Astrocyte (in vitro differentiated cells and primary cell): ENCODE measurements around the gene RXFP2. TPM values are rescaled to one million over a fixed set of nuclear protein-coding genes. Genes with fewer than 3 reads are reported as not detected.
A peak's percentile ranks its signal among the peaks of the same experiment; 100 is the strongest.

Experiments
- DNase-seq: peaks from one replicate; pipeline ENCODE4 v3.0.0-alpha.2; 2010; ENCODE audit warnings: low read depth
- FAIRE-seq: peaks from 2 replicates; lab custom pipeline; 2011; peaks lifted over from hg19 to GRCh38; lab: Jason Lieb, UNC
- H2AFZ ChIP-seq: 2 replicates; pipeline ENCODE4 v1.6.0; 2012; ENCODE audit warnings: low read depth, low read length, inconsistent platforms
- H3K27ac ChIP-seq: 2 replicates; pipeline ENCODE4 v1.5.1; 2011; ENCODE audit warnings: low read depth, low read length, inconsistent platforms
- H3K27me3 ChIP-seq: 2 replicates; pipeline ENCODE4 v1.6.0; 2011; ENCODE audit warnings: low read length, inconsistent platforms; ENCODE audit not compliant: insufficient read depth
- H3K36me3 ChIP-seq: 2 replicates; pipeline ENCODE4 v1.5.1; 2011; ENCODE audit warnings: low read length, inconsistent platforms; ENCODE audit not compliant: insufficient read depth
- H3K4me1 ChIP-seq: 2 replicates; pipeline ENCODE4 v1.5.1; 2011; ENCODE audit warnings: low read length, inconsistent platforms; ENCODE audit not compliant: insufficient read depth
- H3K4me2 ChIP-seq: 2 replicates; pipeline ENCODE4 v1.6.0; 2012; ENCODE audit warnings: low read length, inconsistent platforms
- H3K4me3 ChIP-seq: 2 replicates; pipeline ENCODE4 v1.5.1; 2011; ENCODE audit warnings: low read depth, mild to moderate bottlenecking, low read length, inconsistent platforms; ENCODE audit not compliant: insufficient read depth
- H3K79me2 ChIP-seq: 2 replicates; pipeline ENCODE4 v1.6.0; 2012; ENCODE audit warnings: mild to moderate bottlenecking, low read length, inconsistent platforms; ENCODE audit not compliant: insufficient read depth
- H3K9ac ChIP-seq: 2 replicates; pipeline ENCODE4 v1.6.0; 2012; ENCODE audit warnings: mild to moderate bottlenecking, low read length, inconsistent platforms
- H3K9me3 ChIP-seq: 2 replicates; pipeline ENCODE4 v1.5.1; 2012; ENCODE audit warnings: low read depth, mild to moderate bottlenecking, low read length, inconsistent platforms; ENCODE audit not compliant: insufficient read depth
- H4K20me1 ChIP-seq: 2 replicates; pipeline ENCODE4 v1.6.0; 2012; ENCODE audit warnings: low read length, inconsistent platforms; ENCODE audit not compliant: insufficient read depth
- H3K27ac Mint-ChIP-seq: one replicate; pipeline ENCODE4 v1.8.0; 2021; ENCODE audit warnings: mild to moderate bottlenecking, mixed read lengths; ENCODE audit not compliant: unreplicated experiment
- H3K27me3 Mint-ChIP-seq: one replicate; pipeline ENCODE4 v1.8.0; 2021; ENCODE audit warnings: low read depth, mixed read lengths; ENCODE audit not compliant: unreplicated experiment
- H3K36me3 Mint-ChIP-seq: one replicate; pipeline ENCODE4 v1.8.0; 2021; ENCODE audit warnings: low read depth, mixed read lengths; ENCODE audit not compliant: unreplicated experiment
- H3K4me1 Mint-ChIP-seq: one replicate; pipeline ENCODE4 v1.8.0; 2021; ENCODE audit warnings: low read depth, mixed read lengths; ENCODE audit not compliant: unreplicated experiment
- H3K4me3 Mint-ChIP-seq: one replicate; pipeline ENCODE4 v1.8.0; 2021; ENCODE audit warnings: mild to moderate bottlenecking, moderate library complexity, mixed read lengths; ENCODE audit not compliant: unreplicated experiment
- H3K9me3 Mint-ChIP-seq: one replicate; pipeline ENCODE4 v1.8.0; 2021; ENCODE audit warnings: mild to moderate bottlenecking, mixed read lengths; ENCODE audit not compliant: unreplicated experiment
- CTCF ChIP-seq: IDR thresholded peaks from 2 replicates; pipeline ENCODE4 v1.5.1; 2011; ENCODE audit warnings: low read depth, mild to moderate bottlenecking, inconsistent platforms, low read length, moderate library complexity; ENCODE audit not compliant: insufficient read depth
- EZH2 ChIP-seq: IDR thresholded peaks from 2 replicates; pipeline ENCODE4 v1.6.1; 2012; ENCODE audit warnings: mild to moderate bottlenecking, low read length, inconsistent platforms; ENCODE audit not compliant: insufficient read depth
- total RNA-seq: library from RNA; stranded (reverse); gene quantifications from 2 replicates; pipeline ENCODE4 v1.2.1, GENCODE V29; 2021

The RXFP2 gene
- total RNA-seq, 1 donor from 2014 or later = not detected

- DNase-seq (no peak), FAIRE-seq (no peak)
- H3K79me2 ChIP-seq = no peaks in the 10 kb centered on the region
- no peak overlapping the region for H3K4me3 Mint-ChIP-seq
- H3K4me2 ChIP-seq = peak overlapping the region; percentile 63
- no peaks in the 10 kb centered on the region for H3K9me3 ChIP-seq
- H3K27ac Mint-ChIP-seq = peak overlapping the region; percentile 28
- no peaks in the 10 kb centered on the region for H4K20me1 ChIP-seq
- H3K4me1 Mint-ChIP-seq = peaks cover 19% of the 10 kb centered on the region
- no peaks in the 10 kb centered on the region for H3K27me3 ChIP-seq
- no peaks in the 10 kb centered on the region for H3K27me3 Mint-ChIP-seq
- H3K9ac ChIP-seq = peak overlapping the region; percentile 50
- H3K9me3 Mint-ChIP-seq = no peaks in the 10 kb centered on the region
- peak overlapping the region; percentile 73 for H3K27ac ChIP-seq
- no peaks in the 10 kb centered on the region for H3K36me3 Mint-ChIP-seq
- H3K36me3 ChIP-seq = no peaks in the 10 kb centered on the region
- H3K4me1 ChIP-seq = peaks cover 41% of the 10 kb centered on the region
- TF ChIP-seq CTCF (no peak), EZH2 (no peak)
- no peak overlapping the region for H2AFZ ChIP-seq
- no peak overlapping the region for H3K4me3 ChIP-seq
Measured at GRCh38 chr13:31768351-31768750, 29.0 kb downstream of the RXFP2 start.

- H3K27ac ChIP-seq = no peak overlapping the region
- no peaks in the 10 kb centered on the region for H3K27me3 ChIP-seq
- no peaks in the 10 kb centered on the region for H3K9me3 ChIP-seq
- H4K20me1 ChIP-seq = no peaks in the 10 kb centered on the region
- H3K4me3 Mint-ChIP-seq = no peak overlapping the region
- H3K27ac Mint-ChIP-seq = no peak overlapping the region
- H3K36me3 ChIP-seq = no peaks in the 10 kb centered on the region
- H3K4me3 ChIP-seq = no peak overlapping the region
- H3K36me3 Mint-ChIP-seq = no peaks in the 10 kb centered on the region
- DNase-seq = no peak
- no peak for TF ChIP-seq CTCF
- no peak for TF ChIP-seq EZH2
- H3K4me1 ChIP-seq = peaks cover 46% of the 10 kb centered on the region
- no peak overlapping the region for H3K9ac ChIP-seq
- no peaks in the 10 kb centered on the region for H3K79me2 ChIP-seq
- peaks cover 17% of the 10 kb centered on the region for H3K4me1 Mint-ChIP-seq
- no peak for FAIRE-seq
- H3K4me2 ChIP-seq = no peak overlapping the region
- no peaks in the 10 kb centered on the region for H3K9me3 Mint-ChIP-seq
- no peaks in the 10 kb centered on the region for H3K27me3 Mint-ChIP-seq
- no peak overlapping the region for H2AFZ ChIP-seq
Measured at GRCh38 chr13:31769575-31769974, 30.2 kb downstream of the RXFP2 start.

- H3K4me3 ChIP-seq = no peak overlapping the region
- H3K4me3 Mint-ChIP-seq = no peak overlapping the region
- no peak overlapping the region for H2AFZ ChIP-seq
- peaks cover 4% of the 10 kb centered on the region for H3K27me3 Mint-ChIP-seq
- TF ChIP-seq EZH2 = no peak
- no peak for TF ChIP-seq CTCF
- DNase-seq (no peak), FAIRE-seq (no peak)
- H3K4me2 ChIP-seq = no peak overlapping the region
- no peaks in the 10 kb centered on the region for H3K79me2 ChIP-seq
- H3K27ac ChIP-seq = no peak overlapping the region
- no peak overlapping the region for H3K27ac Mint-ChIP-seq
- no peaks in the 10 kb centered on the region for H3K9me3 ChIP-seq
- no peak overlapping the region for H3K9ac ChIP-seq
- no peaks in the 10 kb centered on the region for H3K36me3 Mint-ChIP-seq
- H3K4me1 ChIP-seq = peaks cover 23% of the 10 kb centered on the region
- H3K36me3 ChIP-seq = no peaks in the 10 kb centered on the region
- H4K20me1 ChIP-seq = no peaks in the 10 kb centered on the region
- H3K27me3 ChIP-seq = no peaks in the 10 kb centered on the region
- no peaks in the 10 kb centered on the region for H3K9me3 Mint-ChIP-seq
- peaks cover 5% of the 10 kb centered on the region for H3K4me1 Mint-ChIP-seq
Measured at GRCh38 chr13:31772231-31772630, 32.9 kb downstream of the RXFP2 start.
